Activated CD4-positive, alpha-beta T cell treated with anti-CD3 and anti-CD28 coated beads, Interleukin-2, amount 50 U/mL, for 16 hours (primary cell): Measurements from ENCODE around the gene U2AF2.
"Not testable (repeated sequence)": the region's sequence is repeated elsewhere in the genome, so short reads cannot be mapped to it uniquely, and the experiment has no call there.

Source experiments
- DNase-seq: peaks from one replicate; pipeline ENCODE4 v3.0.0-alpha.2; 2020

Gene U2AF2

DNA sequence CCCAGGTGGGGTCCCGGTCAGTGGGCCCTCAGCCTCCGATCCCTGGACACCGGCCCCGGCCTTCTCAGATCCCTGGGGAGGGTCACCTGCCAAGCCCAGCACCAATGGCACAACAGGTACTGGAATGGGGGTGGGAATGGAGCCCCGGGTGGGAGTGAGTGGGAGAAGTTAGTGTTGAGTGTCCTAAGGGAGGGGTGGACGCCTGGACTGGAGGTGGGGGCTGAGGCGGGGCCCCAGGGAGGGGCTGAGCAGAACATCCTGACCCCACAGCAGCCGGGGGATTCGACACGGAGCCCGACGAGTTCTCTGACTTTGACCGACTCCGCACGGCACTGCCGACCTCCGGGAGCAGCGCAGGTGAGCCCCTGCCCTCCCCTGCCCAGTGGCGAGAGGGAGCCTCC, 37.8 kb downstream of the U2AF2 start:
- no peak for DNase-seq

DNA sequence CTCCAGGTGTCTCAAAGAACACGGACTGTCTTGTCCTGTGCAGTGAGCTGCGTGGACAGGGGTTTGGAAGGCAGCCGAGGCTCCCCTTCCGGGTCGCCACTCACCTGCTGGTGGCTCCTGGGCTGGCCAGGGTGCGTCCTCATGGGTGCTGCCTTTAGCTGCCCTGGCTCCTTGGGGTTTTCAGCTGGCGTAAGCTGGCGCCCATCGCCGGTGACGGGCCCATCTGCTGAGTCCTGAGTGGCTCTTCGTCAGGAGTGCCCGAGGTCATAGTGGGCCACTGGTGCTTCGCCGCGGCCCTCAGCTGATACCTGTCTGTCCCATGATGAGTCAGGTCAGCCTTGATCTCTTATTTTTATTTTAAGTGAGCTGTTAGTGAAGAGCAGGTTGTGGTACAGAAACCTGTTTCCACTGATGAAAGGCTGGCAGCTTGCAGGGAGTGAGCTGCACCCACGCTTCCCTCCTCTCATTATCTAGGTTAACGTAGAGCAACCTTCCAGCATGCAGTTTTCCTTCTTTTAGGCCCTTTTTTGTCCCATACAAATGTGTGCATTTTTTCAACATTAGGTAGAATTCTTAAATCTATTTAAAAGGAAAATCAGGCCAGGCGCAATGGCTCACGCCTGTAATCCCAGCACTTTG, 38.6 kb downstream of the U2AF2 start:
- DNase-seq: no peak

DNA sequence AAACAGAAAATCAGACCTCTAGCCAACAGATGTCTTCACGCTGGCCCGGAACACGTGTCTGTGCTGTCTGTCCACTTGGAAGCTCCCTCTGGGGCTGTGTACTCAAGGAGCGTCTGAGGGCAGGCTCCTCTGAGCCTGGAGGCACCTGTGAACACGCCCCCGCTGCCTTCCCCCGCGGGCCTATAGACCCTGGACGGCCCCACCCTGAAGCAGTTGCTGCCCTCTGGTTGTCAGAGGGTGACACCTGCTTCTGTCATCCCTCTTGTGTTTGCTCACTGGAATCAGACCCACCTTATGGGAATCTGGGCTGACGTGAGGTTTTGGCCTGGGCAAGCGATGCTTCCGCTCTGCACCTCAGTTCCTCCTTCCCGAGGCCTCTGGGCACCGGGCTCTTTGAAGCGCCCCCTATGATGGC, 39.4 kb downstream of the U2AF2 start:
- no peak for DNase-seq

DNA sequence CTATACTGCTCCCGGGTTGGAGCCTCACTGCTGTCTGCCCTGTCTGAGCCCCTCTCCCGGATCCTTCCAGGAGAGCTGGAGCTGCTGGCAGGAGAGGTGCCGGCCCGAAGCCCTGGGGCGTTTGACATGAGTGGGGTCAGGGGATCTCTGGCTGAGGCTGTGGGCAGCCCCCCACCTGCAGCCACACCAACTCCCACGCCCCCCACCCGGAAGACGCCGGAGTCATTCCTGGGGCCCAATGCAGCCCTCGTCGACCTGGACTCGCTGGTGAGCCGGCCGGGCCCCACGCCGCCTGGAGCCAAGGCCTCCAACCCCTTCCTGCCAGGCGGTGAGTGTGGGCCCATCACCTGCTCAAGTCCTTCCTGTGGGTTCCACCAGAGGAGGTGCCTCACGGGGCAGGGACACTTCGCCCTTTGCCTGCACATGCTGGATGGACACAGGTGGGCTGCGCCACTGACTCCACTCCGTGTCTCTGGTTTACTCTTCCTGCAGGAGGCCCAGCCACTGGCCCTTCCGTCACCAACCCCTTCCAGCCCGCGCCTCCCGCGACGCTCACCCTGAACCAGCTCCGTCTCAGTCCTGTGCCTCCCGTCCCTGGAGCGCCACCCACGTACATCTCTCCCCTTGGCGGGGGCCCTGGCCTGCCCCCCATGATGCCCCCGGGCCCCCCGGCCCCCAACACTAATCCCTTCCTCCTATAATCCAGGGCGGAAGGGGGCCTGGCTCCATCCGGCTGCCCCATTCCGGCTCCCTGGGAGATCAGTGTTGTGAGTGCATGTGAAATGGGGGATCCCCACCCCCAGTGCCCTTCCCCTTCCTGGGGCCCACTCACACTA, 40.0 kb downstream of the U2AF2 start:
- DNase-seq: no peak

DNA sequence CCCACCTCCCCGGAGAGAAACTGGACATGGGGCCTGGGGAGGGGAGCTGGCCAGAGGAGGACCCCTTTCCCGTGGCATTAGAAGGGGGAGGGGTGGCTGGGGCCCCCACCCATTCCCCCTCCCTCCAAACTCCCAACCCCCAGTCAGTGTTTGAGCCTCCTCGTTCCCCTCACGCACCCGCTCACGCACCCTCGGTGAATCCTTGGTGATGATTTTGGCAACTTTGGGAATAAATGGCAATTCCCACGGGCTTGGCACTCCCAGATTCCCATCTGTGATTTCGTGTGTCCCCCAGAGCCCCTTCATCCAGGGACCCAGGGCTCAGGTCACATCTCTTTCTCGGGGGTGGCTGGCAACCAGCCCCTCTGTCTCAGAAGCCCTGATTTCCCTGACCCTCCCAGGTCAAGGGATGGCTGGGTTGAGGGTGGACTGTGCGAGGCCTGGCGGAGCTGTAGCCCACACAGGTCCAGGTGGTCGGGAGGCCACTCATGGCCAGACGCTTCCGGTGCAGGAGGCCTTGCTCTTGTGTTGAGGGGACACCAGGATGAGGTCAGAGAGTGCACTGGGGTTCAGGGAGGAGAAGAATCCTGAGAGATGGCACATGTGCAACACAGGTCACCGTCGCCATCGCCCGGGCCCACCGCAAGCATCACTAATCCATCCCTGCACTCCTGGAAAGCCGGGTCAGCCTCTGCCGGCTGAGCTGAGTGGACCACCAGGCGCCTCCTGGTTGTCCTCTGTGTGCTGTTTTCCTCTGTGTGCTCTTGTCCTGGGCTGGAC, 40.9 kb downstream of the U2AF2 start:
- no peak for DNase-seq

DNA sequence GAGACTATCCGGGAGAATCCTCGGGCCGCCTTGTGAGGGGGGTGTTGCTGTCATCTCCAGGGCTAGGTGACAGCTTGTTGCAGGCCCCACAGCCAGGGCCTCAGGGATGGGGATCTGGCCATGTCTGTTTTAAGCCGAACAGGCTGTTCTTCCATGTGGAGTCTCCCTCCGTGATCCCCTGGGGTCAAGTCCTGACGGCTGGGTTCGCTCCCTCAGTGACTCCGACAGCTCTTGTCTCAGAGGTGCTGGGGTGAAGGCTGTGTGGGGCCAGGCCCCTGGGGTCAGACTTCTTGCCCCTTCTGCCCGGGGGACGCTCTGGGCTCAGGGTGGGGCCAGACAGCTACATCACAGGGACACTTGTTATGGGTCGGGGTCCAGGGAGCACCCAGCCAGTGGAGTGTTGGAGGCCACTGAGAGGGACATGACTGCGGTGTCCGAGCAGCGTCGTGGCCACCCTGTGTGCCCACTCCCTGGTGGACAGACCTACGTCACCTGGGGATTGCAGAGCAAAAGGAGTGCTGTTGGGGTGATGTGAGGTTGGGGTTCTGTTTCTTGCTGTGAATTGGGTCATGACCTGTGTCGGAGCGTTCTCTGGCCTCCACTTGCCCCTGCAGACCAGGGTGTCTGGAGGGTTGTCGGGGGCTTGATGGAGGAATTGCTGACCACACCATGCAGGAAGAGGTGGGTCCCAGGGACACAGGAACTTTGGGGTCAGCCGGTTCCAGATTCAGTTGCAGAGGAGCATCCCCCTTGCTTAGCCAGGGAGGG, 41.6 kb downstream of the U2AF2 start:
- no peak for DNase-seq

DNA sequence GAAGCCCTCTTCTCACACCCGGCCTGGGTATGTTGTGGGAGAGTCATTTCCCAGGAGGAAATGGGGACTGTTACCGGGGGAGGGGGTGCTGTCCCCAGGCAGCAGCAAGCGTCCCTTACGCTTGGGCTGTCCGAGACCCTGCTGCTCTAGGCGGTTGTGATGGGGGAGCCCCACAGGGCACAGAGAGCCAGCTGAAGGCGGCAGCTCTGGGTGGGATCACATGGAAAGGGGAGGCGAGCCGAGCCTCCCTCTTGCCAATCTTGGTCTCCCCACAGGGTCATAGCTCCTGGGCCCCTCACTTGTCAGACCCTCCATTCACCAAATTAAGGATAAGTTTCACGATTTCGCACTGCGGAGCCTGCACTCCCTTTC, 42.2 kb downstream of the U2AF2 start:
- DNase-seq: no peak

DNA sequence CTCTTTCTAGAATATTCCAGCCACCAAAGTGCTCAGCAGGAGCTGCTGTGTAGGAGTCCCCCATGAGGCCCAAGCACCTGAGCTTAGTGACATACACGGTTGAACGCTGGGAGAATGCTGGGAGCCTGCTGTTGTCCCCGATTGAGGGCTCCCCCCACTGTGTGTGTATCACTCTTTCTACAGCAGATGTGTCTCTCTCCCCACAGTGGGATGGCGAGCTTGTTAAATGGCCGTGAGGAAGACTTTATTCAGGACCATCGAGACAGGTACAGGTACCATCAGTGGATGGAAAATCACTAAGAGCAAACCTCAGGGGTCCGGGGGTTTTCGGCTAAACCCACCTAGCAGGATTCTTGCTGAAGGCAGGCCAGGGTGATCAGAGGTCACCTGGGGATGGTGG, 42.9 kb downstream of the U2AF2 start:
- DNase-seq: no peak

DNA sequence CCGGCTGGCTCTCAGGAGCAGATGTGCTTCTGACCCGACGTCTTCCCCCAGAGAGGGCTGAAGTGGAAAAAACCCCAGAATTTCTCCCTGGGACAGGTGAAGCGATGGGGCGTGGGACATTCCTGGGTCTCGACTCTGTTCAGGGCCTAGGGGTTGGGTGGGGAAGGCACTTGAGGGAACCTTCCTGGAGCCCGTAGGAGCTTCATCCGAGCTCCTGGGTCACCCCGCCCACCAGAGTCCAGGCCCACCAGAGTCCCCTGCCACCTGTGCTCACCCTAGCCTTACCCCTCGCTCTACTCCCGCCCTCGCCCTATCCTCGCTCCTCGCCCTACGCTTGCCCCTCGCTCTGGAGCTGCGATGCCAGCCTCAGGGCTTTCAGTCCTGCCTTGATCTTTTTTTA, 43.4 kb downstream of the U2AF2 start:
- DNase-seq: no peak

DNA sequence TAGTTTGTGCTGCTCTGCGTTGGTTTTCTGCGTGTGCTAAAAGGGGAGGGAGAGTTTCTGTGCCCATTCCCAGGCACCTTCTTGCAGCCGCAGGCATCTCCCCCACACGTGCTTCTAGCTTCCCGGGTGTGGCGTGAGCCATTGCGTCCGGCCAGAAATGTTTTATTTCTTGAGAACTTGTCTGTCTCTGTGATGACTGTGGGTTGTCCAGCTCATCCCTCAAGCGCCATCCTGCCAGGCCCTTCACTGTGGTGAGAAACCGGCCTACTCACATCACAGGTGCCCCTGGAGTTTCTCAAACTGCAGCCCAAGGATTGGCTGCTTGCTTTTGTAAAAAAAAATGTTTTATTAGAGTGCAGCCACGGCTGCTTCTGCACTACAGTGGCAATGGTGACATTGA, 44.4 kb downstream of the U2AF2 start:
- DNase-seq: no peak

DNA sequence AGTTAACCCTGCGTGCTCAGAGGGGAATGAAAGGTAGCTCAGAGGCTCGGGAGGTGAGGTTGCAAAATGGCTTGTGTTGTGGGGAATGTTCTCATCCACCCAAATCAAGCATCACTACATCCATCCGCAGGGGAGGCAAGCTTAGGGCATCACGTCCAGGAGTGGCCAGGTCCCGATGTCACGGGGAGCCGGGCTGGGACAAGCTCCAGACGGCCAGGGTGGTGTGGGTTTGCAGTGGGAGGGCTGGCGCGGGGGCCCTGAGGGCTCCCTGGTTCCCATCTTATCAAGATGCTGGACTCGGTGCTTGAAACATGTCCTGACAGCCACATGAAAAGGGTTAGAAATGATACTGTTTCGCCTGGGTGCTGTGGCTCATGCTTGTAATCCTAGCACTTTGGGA, 46.0 kb downstream of the U2AF2 start:
- no peak for DNase-seq

DNA sequence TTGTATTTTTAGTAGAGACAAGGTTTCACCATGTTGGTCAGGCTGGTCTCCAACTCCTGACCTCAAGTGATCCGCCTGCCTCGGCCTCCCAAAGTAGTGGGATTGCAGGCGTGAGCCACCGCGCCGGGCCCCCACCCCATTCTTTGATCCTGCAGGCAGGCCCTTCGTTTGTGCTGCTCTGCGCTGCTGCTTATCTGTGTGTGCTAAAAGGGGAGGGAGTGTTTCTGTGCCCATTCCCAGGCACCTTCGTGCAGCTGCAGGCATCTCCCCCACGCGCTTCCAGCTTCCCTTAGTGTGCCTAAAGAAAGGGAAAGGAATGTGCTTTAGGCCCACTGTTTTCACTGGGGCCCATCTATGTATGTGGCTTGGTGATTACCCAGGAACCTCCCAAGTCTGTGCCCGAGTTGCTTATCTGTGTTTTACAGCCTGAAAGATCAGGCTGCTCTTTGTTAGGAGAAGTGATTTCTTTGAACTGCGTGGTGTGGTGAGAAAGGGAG, 47.3 kb downstream of the U2AF2 start:
- DNase-seq: no peak

DNA sequence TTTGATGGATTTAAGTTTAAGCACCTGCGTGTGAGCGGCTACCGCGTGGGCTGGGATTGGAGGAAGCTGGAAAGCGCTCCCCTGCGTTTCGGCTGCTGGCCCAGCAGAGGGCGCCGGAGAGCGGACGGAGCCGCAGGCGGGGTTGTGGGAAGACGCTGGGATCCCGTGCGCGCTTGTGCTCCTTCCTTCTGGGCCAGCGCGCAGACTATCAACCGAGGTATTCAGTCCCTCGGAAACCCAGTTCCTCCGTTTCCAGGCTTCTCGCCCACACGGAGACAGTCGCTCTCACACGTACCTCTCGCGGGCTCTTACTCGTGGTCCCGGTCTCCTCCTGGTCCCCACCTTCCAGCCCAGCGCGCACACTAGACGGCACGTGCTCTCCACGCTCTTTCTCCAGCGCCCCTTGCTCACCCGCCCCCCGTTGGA, 49.0 kb downstream of the U2AF2 start:
- peak; percentile 39 for DNase-seq

DNA sequence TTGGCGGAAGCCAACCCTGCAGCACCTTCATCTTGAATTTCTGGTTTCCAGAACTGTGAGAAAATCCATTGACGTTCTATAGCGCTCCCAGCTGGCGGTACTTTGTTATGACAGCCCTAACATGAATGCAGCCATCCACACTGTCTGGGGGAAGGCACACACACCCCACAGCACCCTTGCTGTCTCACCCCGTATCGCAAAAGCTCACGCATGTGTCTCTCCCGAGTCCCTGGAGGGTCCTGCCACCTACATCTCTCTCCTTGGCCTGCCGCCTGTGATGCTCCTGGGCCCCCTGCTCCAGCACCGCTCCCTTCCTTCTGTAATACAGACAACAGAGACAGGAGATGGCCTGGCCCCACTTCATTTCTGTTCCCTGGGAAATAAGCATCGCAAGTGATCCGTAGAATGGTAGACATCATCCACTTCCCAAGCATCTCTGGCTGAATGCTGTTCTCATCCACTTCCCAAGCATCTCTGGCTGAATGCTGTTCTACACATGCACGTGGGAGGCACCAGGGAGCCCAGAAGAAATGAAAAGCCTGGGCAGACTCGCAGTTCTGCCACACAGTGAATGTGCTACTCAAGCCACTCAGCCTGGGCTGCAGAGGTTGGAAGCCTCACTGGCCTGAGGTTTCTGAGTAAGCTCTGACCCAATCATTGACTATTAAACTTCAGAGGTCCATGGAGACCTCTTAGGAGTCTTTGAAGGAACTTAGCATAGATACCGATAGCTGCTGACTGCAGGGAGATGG, 49.8 kb downstream of the U2AF2 start:
- DNase-seq: no peak

DNA sequence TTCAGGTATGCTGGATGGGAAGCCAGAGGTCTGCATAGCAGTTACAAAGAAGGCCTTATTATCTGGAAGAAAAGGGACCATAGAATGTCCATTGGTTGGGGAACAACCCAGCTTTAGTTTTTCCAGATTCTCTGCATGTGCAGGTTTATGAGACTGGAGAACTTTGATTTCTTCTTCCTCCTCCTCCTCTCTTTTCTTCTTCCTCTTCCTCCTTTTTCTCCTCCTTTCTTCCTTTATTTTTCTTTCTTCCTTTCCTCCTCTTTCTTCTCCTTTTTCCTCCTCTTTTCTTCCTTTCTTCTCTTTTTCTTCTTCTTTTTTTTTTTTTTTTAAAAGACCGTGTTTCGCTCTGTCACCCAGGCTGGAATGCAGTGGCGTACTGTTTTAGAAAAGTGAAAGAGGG, 51.1 kb downstream of the U2AF2 start:
- DNase-seq: no peak

DNA sequence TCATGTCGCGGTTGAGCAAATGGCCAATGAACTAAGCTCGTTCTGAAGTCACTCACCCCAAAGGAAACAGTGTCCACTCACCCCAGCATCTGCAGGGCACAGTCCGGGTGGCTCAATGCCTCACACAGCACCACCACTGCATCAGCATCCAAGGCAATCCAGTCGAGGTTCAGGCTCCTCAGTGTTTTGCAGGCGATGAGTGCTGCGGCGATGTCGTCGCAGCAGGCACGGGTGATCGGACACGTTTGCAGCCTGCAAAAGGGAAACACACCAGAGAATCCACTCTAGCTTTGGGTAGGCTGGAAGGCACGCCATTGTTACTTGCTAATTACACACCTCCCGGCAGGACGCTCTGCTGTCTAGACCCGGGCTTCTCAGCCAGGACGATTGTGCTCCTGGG, 56.9 kb downstream of the U2AF2 start:
- DNase-seq: no peak

DNA sequence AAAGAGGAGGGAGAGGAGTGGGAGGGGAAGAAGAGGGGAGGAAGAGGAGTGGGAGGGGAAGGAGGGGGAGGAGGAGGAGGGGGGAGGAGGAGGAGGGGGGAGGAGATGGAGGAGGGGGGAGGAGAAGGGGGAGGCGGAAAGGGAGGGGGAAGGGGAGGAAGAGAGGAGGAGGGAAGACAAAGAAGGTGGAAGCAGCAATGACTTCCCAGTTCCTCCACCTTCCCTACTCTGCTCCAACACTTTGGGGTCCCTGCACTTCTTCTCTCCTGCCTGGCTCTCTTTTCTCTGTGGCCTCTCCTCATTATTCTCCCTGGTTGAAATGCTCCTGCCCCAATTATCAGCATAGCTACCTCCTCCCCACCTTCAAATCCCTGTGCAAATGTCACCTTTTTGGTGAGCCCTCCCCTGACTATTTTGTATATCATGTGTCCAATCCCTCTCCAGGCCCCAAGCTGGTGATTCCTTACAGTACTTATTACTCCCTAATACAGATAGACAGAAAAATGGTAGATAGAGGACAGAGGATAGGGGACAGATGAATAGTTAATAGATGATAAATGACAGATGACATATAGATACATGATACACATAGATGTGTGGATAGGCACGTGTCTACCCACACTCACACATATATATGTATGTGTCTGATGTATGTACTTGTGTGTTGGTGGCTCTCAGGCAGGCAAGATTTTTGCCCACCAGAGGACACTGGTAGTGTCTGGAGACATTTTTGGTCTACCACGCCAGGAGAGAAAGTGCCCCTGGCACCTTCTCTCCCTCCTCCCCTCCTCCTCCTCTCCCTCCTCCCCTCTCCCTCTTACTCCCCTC, 58.2 kb downstream of the U2AF2 start:
- no peak for DNase-seq

DNA sequence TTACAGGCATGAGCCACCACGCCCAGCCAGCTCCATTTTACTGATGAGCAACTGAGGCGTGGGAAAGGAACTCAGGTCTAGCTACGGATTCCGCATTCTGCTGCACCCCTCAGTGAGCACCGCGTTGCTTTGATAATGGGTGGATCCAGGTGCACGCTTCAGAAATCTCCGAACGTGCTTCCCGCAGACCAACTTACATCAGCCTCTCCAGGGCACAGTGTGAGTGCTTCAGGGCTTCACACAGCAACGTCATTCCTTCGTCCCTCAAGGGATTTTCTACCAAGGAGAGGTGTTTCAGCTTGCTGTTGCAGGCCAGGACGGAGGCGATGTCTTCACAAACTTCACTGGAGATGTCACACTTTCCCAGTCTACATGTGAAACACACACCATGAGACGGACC, 61.7 kb downstream of the U2AF2 start:
- DNase-seq: no peak

DNA sequence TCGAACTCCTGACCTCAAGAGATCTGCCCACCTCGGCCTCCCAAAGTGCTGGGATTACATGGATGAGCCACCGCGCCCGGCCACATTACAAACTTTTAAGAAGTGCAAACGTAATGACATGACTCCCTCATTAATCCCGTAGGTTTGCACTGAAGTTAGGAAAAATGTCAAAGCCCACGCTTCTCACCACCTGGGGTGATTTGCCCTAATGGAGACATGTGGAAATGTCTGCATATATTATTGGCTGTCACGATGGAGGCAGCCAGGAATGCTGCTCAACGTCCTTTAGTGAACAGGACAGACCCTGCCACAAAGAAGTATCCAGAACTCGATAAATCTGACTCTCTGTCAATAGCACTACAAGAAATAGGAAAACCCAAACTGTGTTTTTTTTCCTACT, 62.4 kb downstream of the U2AF2 start:
- DNase-seq: no peak

DNA sequence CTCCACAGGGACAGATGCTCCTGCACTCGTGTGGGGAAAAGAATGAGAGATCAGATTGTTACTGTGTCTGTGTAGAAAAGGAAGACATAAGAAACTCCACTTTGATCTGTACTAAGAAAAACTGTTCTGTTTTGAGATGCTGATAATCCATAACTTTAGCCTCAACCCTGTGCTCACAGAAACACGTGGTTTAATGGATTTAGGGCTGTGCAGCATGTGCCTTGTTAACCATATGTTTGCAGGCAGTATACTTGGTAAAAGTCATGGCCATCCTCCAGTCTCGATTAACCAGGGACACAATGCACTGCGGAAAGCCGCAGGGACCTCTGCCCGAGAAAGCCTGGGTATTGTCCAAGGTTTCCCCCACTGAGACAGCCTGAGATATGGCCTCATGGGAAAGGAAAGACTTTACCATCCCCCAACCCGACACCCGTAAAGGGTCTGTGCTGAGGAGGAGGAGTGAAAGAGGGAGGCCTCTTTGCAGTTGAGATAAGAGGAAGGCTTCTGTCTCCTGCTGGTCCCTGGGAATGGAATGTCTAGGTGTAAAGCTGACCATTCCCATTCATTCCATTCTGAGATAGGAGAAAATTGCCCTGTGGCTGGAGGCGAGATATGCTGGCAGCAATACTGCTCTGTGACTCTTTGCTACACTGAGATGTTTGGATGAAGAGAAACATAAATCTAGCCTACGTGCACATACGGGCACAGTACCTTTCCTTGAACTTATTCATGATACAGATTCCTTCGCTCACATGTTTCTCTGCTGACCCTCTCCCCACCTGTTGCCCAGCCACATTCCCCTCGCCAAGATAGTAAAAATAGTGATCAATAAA, 63.3 kb downstream of the U2AF2 start:
- not testable (repeated sequence) for DNase-seq
